Measurements from ENCODE around the gene C1RL.

C1RL gene

DNA sequence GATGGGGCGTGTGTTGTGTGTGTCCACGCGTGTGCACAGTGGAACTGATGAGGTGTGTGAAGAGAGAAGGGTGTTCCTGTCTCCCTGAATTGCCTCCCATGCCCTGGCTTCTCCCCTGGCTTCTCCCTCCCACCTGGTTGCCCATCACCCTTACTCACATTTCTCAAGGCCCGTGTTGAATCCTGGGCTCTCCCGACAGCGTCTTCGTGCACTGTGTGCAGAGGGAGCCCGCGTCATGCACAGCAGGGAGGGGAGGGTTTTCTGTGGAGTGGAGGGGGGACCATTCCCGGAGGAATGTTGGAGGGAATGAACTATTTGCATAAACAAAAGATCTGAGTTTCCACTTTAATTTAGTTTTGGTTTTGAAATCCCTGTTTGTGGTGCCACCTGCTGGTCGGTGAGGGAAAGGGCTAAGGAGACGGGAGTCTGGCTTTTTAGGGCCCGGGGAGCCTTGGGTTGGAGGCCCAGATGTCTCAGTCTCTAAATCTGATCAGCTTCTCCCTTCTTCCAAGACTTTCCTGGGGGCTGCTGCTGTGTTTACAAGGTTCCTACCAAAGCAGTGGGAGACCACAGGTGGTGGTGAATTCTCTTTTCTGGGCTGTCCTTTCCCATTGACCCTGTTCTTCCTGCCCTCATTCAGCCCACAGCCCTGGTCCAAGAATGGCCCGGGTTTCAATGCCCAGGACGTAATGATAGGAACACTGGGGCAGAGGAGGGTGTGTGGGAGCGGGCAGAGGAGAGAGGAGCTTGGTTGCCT is 16.6 kb downstream of the C1RL start, which contains the start of gene C1R:
Gene C1R (minus strand): TSS at position 217 of the 757 bp plus-strand sequence. CDS start 57 bp downstream, at position 160.
- TF ChIP-seq TCF12 (IDR thresholded peaks at IDR 0.05; ENCODE audit: low read depth) = no peak
- TF ChIP-seq RAD21 (IDR thresholded peaks at IDR 0.05; ENCODE audit: low read depth) = peak; percentile 87

DNA sequence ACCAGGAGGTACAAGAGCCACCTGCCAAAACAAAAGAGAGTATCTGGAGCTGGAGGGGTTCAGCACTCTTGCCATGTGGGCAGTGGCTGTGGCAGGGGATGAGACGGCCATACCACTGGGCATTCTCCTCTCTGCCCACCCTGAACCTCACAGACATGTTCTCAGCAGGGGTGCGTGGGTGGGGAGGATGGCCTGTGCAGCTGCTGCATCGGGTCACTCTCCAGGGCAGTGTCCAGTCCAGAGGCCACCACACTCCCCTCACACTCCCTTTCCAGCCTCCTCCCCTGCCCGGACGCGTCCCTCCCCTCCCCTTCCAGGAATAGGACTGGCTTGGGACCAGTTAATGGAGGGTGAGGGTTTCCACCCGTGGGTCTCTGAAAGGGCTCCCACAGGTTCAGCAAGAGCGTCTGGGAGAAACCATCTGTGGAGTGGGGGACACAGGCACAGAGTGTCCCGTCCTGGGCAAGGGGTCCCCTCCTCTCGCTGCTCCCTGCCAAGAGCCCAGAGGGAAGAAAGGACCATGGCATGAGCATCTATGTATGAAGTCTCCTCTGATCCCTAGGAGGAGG is 17.3 kb downstream of the C1RL start:
- TF ChIP-seq, protein P1, sequence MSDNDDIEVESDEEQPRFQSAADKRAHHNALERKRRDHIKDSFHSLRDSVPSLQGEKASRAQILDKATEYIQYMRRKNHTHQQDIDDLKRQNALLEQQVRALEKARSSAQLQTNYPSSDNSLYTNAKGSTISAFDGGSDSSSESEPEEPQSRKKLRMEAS (IDR thresholded peaks at IDR 0.05) = no peak
- no peak for TF ChIP-seq EP300 (IDR thresholded peaks at IDR 0.05; ENCODE audit: borderline replicate concordance)
- no peak for TF ChIP-seq TAF1 (IDR thresholded peaks at IDR 0.05; ENCODE audit: low read depth)
- TF ChIP-seq YY1 (IDR thresholded peaks at IDR 0.05; ENCODE audit: low read depth) = no peak
- TF ChIP-seq CEBPB (IDR thresholded peaks at IDR 0.05) = no peak
- no peak for TF ChIP-seq EGR1 (IDR thresholded peaks at IDR 0.05)
- TF ChIP-seq TCF12 (IDR thresholded peaks at IDR 0.05; ENCODE audit: low read depth) = no peak

DNA sequence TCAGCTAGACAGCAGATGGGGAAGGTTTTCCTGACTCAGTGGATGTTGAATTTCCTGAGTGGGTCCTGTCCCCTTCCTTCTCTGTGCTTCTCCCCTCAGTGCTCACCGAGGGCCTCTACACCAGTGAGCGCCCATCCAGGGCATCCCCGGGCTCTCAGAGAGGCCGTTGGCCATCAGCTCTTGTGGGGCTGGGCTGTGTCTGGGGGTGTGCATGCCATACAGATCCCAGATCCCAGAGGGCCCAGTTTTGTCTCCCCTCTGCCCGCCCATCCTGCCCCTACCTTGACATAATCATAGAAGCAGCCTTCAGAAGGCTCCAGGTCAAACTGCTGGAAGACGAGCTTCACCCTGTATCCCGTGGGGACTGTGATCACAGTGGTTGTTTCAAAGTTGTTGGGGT is 17.8 kb downstream of the C1RL start:
- TF ChIP-seq EGR1 (IDR thresholded peaks at IDR 0.05) (no peak), TCF12 (IDR thresholded peaks at IDR 0.05; ENCODE audit: low read depth) (no peak), TAF1 (IDR thresholded peaks at IDR 0.05; ENCODE audit: low read depth) (no peak), RAD21 (IDR thresholded peaks at IDR 0.05; ENCODE audit: low read depth) (no peak), CEBPB (IDR thresholded peaks at IDR 0.05) (no peak), TEAD4 (IDR thresholded peaks at IDR 0.05) (no peak), NFIC (IDR thresholded peaks at IDR 0.05) (no peak)
- TF ChIP-seq, protein P1 (IDR thresholded peaks at IDR 0.05) = no peak
- TF ChIP-seq, protein P2, sequence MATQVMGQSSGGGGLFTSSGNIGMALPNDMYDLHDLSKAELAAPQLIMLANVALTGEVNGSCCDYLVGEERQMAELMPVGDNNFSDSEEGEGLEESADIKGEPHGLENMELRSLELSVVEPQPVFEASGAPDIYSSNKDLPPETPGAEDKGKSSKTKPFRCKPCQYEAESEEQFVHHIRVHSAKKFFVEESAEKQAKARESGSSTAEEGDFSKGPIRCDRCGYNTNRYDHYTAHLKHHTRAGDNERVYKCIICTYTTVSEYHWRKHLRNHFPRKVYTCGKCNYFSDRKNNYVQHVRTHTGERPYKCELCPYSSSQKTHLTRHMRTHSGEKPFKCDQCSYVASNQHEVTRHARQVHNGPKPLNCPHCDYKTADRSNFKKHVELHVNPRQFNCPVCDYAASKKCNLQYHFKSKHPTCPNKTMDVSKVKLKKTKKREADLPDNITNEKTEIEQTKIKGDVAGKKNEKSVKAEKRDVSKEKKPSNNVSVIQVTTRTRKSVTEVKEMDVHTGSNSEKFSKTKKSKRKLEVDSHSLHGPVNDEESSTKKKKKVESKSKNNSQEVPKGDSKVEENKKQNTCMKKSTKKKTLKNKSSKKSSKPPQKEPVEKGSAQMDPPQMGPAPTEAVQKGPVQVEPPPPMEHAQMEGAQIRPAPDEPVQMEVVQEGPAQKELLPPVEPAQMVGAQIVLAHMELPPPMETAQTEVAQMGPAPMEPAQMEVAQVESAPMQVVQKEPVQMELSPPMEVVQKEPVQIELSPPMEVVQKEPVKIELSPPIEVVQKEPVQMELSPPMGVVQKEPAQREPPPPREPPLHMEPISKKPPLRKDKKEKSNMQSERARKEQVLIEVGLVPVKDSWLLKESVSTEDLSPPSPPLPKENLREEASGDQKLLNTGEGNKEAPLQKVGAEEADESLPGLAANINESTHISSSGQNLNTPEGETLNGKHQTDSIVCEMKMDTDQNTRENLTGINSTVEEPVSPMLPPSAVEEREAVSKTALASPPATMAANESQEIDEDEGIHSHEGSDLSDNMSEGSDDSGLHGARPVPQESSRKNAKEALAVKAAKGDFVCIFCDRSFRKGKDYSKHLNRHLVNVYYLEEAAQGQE (IDR thresholded peaks at IDR 0.05; ENCODE audit: low read depth) = no peak

DNA sequence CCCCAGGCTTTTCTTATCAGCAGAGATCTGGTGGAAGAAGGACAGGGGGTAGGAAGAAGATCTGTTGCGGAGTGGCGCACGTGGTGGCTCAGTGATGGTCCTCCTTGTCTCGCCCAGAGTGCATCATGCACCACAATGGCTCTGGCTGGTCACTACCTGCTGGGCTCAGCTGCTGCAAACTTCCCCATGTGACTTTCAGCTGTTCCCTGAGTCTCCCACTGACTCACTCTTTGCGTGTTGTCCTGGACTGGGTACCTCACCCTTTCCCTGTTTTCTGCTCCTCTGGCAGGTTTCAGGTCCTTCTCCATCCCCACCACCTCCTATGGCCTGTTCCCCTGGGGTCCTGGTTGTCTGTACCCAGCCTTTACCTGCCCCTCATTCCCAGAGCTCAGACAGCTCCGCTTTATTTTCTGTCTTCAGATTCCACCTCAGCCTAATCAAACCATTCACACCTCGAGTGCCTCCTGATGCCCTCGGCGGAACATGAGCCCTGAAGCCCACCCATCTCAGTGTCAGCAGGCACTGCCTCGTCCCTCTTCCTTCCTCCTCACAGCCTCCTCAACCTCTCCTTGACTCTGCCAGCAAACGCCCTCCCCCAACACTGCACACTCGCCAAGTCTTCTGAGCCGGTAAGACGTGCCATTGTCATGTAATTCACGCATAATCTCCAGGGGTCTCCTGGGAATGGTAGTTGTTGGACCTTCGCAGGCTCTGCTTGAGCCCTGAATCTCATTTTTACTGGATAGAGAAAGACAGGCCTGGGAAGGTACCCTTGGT is 18.6 kb downstream of the C1RL start:
- TF ChIP-seq, protein P2 (IDR thresholded peaks at IDR 0.05; ENCODE audit: low read depth) = no peak
- TF ChIP-seq FOXM1 (IDR thresholded peaks at IDR 0.05; ENCODE audit: borderline replicate concordance, low read depth) (no peak), TAF1 (IDR thresholded peaks at IDR 0.05; ENCODE audit: low read depth) (no peak), TCF12 (IDR thresholded peaks at IDR 0.05; ENCODE audit: low read depth) (no peak)
- TF ChIP-seq, protein P1 (IDR thresholded peaks at IDR 0.05) = no peak

DNA sequence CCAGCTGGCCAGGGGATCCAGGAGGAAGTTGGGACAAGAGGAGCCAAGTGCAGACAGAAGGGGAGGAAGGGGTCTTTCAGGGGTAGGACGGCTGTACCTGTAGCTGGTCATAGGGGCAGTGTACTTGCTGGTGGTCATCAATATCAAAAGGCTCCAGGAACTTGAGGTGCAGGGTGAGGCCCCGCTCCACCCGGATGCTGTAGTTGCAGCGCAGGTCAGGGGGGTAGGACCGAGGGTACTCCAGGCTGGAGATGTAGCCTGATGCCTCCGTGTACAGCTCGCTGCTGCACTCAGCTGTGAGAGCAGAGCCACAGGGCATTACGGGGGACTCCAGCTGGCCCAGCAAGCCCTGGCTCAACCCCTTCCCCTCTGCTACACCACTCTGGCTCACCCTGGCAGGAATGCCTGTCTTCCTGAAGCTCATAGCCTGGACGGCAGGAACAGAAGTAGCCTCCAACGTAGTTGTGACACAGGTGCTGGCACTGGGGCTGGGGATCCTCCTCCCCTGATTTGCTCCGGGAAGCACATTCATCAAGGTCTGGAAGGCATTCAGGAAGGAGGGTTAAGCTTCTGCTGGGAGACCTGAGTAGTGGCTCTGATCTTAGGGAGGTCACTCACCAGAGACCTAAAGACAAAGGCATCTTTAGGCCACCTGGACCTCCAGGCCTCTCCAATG is 19.7 kb downstream of the C1RL start:
- TF ChIP-seq EP300 (IDR thresholded peaks at IDR 0.05; ENCODE audit: borderline replicate concordance) (no peak), RAD21 (IDR thresholded peaks at IDR 0.05; ENCODE audit: low read depth) (no peak), TCF12 (IDR thresholded peaks at IDR 0.05; ENCODE audit: low read depth) (no peak), TAF1 (IDR thresholded peaks at IDR 0.05; ENCODE audit: low read depth) (no peak), ZBTB7A (IDR thresholded peaks at IDR 0.05; ENCODE audit: low read depth) (no peak), EGR1 (IDR thresholded peaks at IDR 0.05) (no peak), CREB1 (IDR thresholded peaks at IDR 0.05; ENCODE audit: low read depth) (no peak), TEAD4 (IDR thresholded peaks at IDR 0.05) (no peak), CEBPB (IDR thresholded peaks at IDR 0.05) (no peak), FOXM1 (IDR thresholded peaks at IDR 0.05; ENCODE audit: borderline replicate concordance, low read depth) (no peak)
- TF ChIP-seq, protein P2 (IDR thresholded peaks at IDR 0.05; ENCODE audit: low read depth) = no peak
- TF ChIP-seq, protein P3, sequence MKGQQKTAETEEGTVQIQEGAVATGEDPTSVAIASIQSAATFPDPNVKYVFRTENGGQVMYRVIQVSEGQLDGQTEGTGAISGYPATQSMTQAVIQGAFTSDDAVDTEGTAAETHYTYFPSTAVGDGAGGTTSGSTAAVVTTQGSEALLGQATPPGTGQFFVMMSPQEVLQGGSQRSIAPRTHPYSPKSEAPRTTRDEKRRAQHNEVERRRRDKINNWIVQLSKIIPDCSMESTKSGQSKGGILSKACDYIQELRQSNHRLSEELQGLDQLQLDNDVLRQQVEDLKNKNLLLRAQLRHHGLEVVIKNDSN (IDR thresholded peaks at IDR 0.05) = no peak
